OCI-M1 (cell line): ENCODE results near the gene PCNX1.

ENCODE experiments used
- DNase-seq: peaks from one replicate; lab custom pipeline; 2025; lab: John Stamatoyannopoulos, UW

Gene PCNX1

GRCh38 chr14:70888681-70889175 lies 18.5 kb upstream of the PCNX1 start:
- no peak for DNase-seq

- DNase-seq, result no peak
Measured at GRCh38 chr14:70889555-70889954, 17.7 kb upstream of the PCNX1 start.

DNA sequence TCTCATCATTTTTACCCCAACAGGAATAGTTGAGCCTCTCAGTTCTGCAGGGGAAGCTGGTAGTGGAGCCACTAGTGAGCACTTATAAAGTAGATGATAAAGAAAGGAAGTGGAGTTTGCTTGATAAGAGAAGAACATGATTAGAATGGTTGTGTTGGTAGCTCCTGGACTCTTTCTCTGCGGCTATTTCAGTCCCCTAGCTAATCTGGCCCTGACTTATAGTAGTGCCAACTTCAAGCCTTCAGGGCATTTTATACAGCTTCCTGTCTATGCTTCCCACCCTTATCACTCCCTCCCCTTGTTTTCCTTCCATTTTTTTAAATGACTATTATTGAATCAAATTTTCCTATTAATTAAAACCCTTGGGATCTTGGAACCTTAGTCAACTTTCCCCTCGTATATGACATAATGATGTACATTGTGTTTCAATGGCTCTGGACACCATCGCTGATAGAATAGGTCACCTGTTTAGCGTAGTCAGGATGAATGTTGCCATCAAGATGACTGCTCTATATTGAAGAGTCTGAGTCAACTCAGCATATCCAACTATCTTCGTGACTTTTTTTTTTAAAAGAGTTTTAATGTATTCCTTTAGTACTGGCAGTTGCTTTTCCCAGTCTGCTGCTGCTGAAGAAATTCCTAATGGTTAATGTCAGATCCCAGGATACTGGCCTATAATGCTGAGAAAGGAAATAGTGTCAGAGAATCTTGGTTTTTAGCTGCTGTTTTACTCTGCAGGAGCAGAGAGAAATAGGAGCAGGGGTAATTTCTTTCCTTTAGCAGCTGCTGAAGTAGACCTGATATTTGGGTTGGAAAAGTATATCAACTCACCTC lies 16.2 kb upstream of the PCNX1 start:
- DNase-seq, result no peak

GRCh38 chr14:70891737-70892136 lies 15.5 kb upstream of the PCNX1 start:
- no peak for DNase-seq

- no peak for DNase-seq
Measured at GRCh38 chr14:70893062-70893845, 14.0 kb upstream of the PCNX1 start.

DNA sequence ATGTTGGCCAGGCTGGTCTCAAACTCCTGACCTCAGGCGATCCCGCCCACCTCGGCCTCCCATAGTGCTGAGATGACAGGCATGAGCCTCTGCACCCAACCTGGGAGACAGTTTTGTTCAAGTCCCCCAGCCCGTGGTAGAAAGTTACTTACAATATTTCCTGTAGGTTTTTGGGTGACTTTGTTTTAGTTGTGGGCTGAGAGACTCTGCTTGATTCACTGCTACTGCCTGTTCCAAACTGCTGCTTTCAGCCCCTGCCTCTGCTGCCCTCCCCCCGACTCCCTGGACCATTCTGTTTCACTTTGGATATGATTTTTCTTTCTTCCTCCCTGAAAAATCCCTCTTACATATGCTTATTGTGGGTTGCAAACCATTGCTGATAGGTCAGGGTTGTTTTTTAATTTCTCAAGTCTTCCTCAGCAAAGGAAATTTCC lies 13.4 kb upstream of the PCNX1 start:
- no peak for DNase-seq

- DNase-seq, result no peak
Measured at GRCh38 chr14:70894868-70895267, 12.4 kb upstream of the PCNX1 start.

DNA sequence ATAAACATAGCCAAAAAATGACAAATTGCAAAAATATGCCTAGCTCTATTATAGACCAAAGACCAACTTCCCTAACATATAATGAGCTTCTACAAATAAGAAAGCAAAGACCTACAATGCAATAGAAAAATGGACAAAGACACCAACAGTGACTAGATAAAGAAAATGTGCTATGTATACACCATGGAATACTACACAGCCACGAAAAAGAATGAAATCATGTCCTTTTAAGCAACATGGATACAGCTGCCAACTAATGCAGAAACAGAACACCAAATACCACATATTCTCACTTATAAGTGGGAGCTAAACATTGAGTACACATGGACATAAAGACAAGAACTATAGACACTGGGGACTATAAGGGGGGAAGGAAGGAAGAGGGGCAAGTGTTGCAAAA lies 10.9 kb upstream of the PCNX1 start:
- DNase-seq, result no peak

GRCh38 chr14:70896981-70897380 lies 10.3 kb upstream of the PCNX1 start:
- no peak for DNase-seq

DNA sequence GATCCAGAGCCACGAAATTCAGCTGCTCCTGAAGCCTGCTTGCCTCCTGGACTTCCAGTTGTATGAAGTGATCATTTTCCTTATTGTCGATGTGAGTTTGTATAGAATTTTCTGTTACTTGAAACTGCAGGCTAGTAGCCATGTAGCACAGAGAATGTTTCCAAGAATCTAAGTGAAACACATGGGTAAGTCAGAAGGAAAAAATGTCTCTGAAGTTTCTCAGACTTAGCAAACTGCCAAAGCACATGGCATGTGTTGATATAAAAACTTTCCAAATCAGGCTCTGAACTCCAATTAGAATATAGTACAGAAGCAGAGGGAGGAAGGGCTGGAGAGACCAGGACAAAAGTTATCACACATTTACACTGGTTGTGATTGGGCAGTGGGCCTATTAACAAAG lies 9.8 kb upstream of the PCNX1 start:
- no peak for DNase-seq

DNA sequence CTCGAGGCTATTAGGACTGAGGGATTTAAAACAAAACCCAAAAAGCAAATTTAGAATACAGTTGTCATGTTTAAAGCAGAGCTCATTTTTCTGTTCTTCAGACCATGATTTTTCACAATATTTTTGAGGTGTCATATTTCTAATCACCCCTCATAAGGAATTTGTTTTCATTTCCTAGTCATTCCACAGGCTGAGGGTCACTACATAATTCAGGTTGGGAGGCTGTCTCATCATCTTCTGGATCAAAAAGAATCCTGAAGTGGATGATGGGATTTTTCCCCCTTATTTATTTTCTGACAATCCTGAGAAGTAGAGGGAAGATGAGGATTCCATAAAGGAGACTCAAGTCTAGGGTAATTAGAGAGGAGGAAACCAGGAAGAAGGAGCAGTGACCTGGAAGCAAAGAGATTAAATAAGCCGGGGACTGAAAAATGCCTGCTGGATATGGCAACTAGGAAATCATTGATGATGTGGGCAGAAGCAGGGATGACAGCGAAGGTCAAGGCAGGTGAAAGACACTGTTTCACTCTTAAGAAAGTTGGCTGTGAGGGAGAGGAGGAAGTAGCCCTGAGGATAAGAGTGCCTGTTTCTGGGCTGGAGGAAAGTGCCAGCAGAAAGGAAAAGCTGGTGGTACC lies 9.0 kb upstream of the PCNX1 start:
- DNase-seq, result no peak

GRCh38 chr14:70901269-70901668 lies 6.0 kb upstream of the PCNX1 start:
- DNase-seq, result no peak

DNA sequence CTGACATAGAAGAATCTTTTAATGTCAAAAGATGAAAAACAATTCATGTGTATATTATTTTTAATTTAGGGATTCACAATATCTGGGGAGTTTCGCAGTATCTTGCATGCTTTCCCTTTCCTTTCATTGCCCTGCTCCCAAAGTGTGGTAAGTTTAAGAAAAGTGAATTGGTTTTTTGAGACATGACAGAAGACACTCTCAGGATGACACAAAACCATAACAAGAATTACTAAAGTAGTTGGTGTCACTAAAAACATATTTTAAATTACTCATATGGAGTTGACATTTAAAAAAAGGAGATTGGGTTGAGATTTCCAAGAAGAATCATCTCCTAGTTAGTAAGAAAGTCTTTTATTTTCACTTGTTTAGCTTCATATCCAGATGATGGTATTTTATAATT lies 5.1 kb upstream of the PCNX1 start:
- no peak for DNase-seq

GRCh38 chr14:70904373-70904772 lies 2.9 kb upstream of the PCNX1 start:
- no peak for DNase-seq

GRCh38 chr14:70905301-70905700 lies 2.0 kb upstream of the PCNX1 start:
- DNase-seq, result no peak

GRCh38 chr14:70906793-70907175 lies 475 bp upstream of the PCNX1 start:
- DNase-seq, result no peak

DNA sequence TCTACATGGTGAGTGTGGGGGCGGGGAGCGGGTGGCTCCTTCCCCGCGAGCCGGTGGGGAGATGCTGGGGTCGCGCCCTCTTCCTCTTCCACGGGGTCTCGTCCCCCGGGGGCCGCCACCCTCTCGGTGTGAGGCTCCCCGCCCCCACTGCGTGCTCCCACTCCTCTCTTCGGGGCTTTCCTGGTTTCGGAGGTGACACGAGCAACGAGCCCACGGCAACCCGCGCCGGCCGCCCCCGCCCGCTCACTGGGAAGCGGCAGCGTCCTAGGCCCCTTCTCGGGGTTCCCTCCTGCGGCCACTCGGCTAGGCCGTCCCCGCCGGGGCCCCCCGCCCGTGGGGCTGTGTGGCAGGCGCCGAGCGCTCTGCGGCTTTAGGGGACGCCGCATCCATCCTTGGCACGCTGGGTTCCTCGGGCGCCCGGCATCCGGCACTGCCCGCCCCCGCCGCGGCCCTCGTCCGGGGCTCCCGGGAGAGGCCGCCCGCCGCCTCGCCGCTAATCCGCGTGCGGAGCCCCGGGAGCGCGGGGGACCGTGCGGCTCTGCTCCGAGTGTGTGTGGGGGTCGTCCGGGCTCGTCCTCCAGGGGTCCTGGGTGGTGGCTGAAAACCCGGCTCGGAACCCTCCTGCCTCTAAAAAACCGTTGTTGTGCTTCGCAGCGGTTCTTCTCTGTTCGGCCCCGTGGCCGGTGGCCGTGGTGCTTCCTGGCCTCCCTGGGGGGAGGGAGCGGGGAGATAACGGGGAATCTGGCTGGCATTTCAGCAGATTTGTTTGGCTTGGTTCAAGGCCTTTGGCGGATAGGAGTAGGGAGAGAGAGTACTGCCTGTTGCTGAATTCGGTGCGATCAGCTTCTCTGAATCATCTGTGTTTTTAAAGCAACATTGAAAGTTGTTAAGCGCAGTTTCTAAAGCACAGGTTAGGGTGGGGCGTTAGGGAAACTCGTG lies 1.0 kb downstream of the PCNX1 start:
- DNase-seq, result peak; percentile 10

DNA sequence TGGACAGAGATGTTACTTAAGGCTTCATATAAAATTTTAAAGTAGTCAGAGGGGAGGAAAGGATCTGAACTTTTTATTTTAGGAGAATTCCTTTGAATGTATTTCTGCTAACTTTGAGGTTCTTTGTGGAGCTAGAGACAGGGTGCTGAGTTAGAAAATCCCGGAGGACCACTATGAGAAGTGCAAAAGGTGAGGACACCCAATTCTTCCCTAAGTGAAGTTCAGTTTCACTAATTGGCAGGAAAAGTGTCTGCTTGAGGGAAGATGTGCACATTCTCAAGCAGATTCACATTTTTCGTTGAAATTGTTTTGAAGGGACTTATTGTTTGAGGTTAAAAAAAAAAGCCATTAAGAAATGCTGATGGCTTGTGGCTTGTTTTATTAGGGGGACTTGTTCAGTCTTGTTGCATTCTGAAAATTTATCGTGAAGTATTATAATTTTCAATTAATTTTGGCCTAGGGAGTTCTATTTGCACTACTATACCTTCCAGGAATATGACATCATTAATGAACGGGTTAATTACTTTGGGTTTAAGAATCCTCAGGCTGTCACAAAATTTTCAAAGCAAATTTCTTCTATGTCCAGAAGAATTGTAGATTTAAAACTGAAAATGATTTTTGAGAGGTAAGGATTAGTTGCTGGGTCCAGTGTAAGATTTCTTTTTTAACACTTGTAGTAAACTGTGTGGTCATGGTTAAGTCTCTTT lies 1.8 kb downstream of the PCNX1 start:
- no peak for DNase-seq

- DNase-seq, result no peak
Measured at GRCh38 chr14:70909733-70910614, 2.7 kb downstream of the PCNX1 start.

GRCh38 chr14:70915415-70915814 lies 8.2 kb downstream of the PCNX1 start:
- no peak for DNase-seq
